NCI-H1105 treated with DMSO at 0.1 percent for 48 hours (cell line): ENCODE measurements around the gene EFHD2.
A peak's percentile ranks its signal among the peaks of the same experiment; 100 is the strongest.
"Not testable (repeated sequence)": the region's sequence is repeated elsewhere in the genome, so short reads cannot be mapped to it uniquely, and the experiment has no call there.

Experiments used
- DNase-seq: peaks from one replicate; lab custom pipeline; 2025; lab: John Stamatoyannopoulos, UW

The EFHD2 gene

GRCh38 chr1:15430787-15431570 is 21.3 kb downstream of the EFHD2 start:
- DNase-seq: peak; percentile 11

- DNase-seq: no peak
Measured at GRCh38 chr1:15431571-15431948, 21.9 kb downstream of the EFHD2 start.

- peak; percentile 21 for DNase-seq
Measured at GRCh38 chr1:15432324-15432723, 22.6 kb downstream of the EFHD2 start.

- no peak for DNase-seq
Measured at GRCh38 chr1:15433471-15433870, 23.8 kb downstream of the EFHD2 start.

GRCh38 chr1:15434739-15435138 is 25.1 kb downstream of the EFHD2 start:
- DNase-seq: not testable (repeated sequence)

GRCh38 chr1:15435239-15436077 is 25.8 kb downstream of the EFHD2 start:
- DNase-seq: no peak

GRCh38 chr1:15436881-15437442 is 27.3 kb downstream of the EFHD2 start:
- DNase-seq: peak; percentile 1

GRCh38 chr1:15439325-15439724 is 29.6 kb downstream of the EFHD2 start:
- DNase-seq: no peak

GRCh38 chr1:15440357-15440756 is 30.7 kb downstream of the EFHD2 start:
- no peak for DNase-seq

GRCh38 chr1:15441247-15441646 is 31.6 kb downstream of the EFHD2 start:
- no peak for DNase-seq

- no peak for DNase-seq
Measured at GRCh38 chr1:15442119-15442518, 32.4 kb downstream of the EFHD2 start.

- DNase-seq: no peak
Measured at GRCh38 chr1:15442759-15443158, 33.1 kb downstream of the EFHD2 start.

GRCh38 chr1:15443281-15443680 is 33.6 kb downstream of the EFHD2 start:
- DNase-seq: no peak

GRCh38 chr1:15444468-15445389 is 35.0 kb downstream of the EFHD2 start:
- no peak for DNase-seq

GRCh38 chr1:15445390-15446122 is 35.9 kb downstream of the EFHD2 start:
- DNase-seq: no peak

GRCh38 chr1:15446212-15446611 is 36.5 kb downstream of the EFHD2 start:
- DNase-seq: no peak

GRCh38 chr1:15448877-15449462 is 39.3 kb downstream of the EFHD2 start:
- DNase-seq: no peak

- DNase-seq: no peak
Measured at GRCh38 chr1:15449567-15449966, 39.9 kb downstream of the EFHD2 start.

- no peak for DNase-seq
Measured at GRCh38 chr1:15451014-15451722, 41.5 kb downstream of the EFHD2 start.

GRCh38 chr1:15452216-15452615 is 42.5 kb downstream of the EFHD2 start:
- no peak for DNase-seq
